ENCODE data around the gene GATA1. TPM values are rescaled to one million over a fixed set of nuclear protein-coding genes. Genes with fewer than 3 reads are reported as not detected.

The GATA1 gene
- total RNA-seq: not detected in 2 replicates

- DNase-seq: no peak
Observed at GRCh38 chrX:48786341-48786800, at the start of gene GATA1. GATA1 (plus strand) TSS chrX:48786590; CDS start chrX:48791110, 4,520 bp downstream.

GRCh38 chrX:48736878-48737212 lies 49.5 kb upstream of the GATA1 start:
- DNase-seq: no peak

DNA sequence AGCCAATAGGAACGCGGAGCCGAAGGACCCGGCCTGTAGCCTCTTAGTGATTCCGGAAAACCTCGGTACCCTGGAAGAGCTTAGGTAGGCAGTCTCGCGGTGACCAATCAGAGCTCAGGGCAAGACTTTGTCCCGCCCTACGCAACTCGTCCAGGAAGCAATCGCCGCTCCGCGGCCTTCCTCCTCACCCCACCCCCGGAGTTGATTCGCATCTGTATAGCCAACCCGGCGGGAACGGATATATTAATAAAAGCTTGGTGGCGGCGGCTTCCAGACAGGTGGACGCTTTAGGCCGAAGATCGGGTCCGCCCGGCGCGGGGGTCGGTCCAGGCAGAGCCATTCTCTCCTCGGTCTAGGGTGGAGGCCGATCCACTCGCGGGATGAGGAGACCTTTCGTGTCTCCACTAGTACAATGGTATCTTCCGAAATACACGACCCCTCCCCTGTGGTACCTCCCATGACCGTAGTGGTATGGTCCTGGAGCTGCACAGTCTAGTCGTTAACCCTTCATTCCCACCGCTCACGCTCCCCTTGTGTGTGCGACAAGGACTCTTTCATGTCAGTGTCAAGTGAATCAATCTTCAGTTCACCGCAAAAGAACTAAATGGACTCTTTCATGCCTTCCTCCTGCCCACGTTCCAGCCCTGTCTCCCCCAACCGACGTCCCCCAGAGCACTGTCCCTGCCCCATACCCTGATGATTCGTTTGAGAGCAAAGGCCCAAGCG lies 49.0 kb upstream of the GATA1 start:
- peak; percentile 98 for DNase-seq

DNA sequence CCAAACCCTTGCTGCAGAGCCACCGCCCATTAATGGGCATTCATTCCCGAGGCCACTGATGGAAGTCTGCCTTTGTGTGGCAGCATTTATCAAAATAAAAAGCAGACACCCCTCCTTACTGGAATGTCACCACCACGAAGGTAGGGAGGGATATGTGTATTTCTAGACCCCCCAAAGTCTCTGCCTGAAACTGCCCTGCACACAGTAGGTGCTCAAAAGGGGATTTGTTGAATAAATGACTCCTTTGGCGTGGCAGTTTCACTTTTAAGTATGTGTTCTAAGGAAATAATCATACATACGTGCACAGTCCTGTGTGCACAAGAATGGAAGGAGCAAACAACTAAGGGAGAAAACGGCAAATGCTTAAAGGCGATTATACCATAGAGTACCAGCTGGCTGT lies 48.5 kb upstream of the GATA1 start:
- DNase-seq: no peak

DNA sequence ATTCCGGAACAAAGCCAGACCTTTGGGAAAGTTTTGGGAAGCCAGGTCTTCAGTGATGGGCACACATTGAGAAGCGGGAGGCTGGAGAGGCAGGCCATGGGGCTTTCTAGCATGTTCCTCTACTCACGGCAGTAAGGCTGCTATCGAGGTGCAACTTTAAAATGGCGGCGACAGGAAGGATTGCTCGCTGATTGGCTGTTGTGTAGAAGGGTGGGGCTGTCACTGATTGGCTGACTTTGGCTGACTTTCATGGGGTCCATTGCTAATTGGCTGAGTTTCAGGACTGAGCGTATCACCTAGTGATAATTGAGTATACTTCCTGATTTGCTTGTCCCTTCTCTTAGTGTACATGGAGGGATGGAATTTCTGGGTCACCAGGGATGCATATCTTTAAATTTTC lies 44.6 kb upstream of the GATA1 start:
- no peak for DNase-seq

DNA sequence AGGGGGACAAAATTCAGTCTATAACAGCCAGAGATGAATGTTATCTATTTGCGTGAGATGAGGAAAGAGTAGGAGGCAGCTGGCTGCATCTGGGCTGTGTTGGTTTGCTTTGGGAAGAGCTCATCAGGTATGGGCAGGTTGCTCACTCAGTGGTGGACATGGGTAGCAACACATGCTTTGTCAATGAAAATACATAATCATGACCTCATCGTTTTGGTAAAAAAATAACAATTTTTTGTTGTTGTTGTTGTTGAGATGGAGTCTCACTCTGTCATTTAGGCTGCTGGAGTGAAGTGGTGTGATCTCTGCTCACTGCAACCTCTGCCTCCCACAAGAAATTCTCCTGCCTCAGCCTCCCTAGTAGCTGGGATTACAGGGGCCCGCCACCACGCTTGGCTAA lies 41.2 kb upstream of the GATA1 start:
- DNase-seq: no peak

DNA sequence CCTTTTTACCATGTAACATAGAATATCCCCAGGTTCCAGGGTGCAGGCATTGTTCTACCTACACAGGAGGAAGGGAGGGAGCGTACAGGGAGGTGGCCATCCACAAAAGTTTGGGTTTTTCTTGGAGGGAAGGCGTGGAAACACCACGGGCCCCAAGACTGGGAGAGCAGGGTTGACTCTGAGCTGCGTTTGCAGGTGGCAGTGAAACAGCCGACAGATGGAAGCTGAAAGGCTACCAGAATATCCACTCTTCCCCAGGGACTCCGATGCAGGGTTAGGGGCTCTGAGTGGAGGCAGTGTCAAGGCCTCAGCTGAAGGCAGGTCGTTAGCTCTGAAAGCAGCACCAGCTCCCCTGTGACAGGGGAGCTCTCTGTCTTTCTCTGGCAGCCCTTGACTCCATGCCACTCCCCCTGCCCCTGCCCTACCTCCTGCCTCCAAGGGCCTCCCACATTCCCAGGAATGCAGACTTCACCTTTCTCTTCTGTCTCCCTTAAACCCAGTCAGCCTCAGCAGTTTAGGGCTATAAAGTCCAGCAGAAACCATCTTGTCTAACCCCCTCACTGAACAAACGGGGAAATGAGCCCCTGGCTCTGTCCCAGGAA lies 38.9 kb upstream of the GATA1 start:
- DNase-seq: no peak

DNA sequence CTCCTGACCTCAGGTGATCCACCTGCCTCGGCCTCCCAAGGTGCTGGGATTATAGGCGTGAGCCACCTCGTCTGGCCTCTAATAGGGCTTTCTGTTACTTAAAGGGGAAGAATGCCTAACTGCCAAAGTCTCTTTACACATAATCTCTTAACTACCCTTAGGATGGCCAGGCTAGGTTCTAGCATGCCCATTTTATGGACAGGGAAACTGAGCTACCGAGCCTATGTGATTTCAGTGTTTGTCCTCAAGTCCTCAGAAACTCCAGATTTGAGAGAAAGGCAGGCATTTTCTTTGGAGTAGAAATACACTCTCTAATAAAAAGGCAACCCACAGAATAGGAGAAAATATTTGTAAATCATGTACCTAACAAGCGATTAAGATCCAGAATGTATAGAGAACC lies 37.2 kb upstream of the GATA1 start:
- no peak for DNase-seq

DNA sequence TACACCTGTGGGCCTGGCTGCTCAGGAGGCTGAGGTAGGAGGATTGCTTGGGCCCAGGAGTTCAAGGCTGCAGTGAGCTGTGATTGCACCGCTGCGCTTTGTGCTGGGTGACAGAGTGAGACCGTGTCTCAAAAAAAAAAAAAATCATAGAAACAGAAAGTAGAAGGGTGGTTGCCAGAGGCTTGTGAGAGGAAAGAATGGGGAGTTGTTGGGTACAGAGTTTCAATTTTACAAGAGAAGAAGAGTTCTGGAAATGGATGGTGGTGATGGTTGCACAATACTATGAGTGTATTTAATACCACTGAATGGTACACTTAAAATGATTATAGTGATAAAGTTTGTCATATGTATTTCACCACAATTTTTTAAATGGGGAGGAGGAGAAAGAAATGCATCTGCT lies 35.0 kb upstream of the GATA1 start:
- DNase-seq: no peak

GRCh38 chrX:48752498-48752897 lies 33.9 kb upstream of the GATA1 start:
- no peak for DNase-seq

DNA sequence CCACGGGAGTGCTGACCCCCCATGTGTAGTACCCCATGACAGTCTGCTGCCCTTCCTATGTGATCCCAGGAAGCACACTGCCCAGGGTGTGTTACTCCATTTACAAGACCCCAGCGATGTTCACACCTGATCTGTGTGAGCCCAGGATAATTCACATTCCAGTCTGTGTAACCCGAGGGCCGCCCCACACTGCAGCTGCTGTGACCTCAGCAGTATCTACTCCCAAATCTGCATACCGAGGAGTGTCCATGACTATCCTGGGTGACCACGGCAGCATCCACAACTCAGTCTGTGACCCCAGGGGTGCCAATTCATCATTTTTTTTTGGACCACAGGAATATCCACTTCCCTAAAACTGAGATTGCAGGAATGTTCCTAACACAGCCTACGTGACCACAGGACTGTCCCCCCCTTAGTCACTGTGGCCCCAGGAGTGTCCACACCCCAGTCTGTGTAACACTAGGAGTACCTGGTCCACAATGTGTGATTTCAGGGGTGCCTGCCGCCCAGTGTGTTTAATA lies 32.6 kb upstream of the GATA1 start:
- no peak for DNase-seq

GRCh38 chrX:48754238-48754637 lies 32.2 kb upstream of the GATA1 start:
- no peak for DNase-seq

DNA sequence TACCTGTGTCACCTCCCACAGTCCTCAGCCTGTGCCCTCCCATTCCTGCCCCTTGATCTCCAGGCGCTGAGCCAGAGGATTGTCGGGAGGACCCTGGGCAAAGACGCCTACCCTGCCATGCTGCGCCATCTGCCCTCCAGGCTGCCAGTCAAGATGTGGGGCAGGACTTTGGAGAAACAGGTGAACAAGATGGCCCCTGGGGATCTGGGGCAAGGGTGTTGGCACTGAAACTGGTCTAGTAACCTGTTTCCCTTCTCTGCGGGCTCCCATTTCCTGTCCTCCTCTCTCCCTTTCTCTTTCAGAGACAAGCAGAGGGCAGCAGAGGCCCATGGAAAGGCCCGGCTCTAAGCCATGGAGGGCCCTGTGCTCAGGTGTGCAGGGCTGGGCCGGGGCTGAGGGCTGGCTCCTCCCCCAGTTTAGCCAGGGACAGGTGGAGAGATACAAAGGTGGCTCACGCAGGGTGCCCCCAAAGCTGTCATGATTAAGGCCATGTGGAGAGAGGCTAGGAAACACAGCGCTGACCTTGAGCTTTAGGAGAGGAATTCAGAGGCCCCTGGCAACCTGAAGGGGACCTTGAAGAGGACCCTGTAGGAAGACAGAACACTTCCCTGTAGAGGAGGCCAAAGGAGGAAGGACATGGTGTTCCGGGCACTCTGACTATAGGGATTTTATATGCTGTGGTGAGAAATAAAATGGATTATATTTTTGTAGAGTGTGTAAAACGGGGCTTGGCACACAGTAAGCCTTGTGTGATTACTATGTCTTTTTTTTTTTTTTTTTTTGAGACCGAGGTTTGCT lies 24.5 kb upstream of the GATA1 start, which contains the start of gene GLOD5:
Gene GLOD5 (plus strand): TSS at position 74 of the 798 bp plus-strand sequence. CDS start 44 bp downstream, at position 118.
- peak; percentile 2 for DNase-seq

DNA sequence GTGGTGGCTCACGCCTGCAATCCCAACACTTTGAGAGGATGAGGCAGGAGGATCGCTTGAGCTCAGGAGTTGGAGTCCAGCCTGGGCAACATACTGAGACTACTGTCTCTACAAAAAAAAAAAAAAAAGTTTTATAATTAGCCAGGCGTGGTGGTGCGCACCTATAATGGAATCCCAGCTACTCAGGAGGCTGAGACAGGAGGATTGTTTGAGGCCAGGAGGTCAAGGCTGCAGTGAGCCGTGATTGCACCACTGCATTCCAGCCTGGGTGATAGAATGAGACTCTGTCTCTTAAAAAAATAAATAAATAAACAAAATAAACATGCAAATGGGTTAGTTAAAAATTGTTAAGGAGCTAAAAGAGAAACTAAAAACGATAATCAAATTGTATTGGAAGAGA lies 17.2 kb upstream of the GATA1 start:
- DNase-seq: no peak

- no peak for DNase-seq
Observed at GRCh38 chrX:48770296-48770695, 16.1 kb upstream of the GATA1 start.

GRCh38 chrX:48772602-48773001 lies 13.8 kb upstream of the GATA1 start:
- no peak for DNase-seq

DNA sequence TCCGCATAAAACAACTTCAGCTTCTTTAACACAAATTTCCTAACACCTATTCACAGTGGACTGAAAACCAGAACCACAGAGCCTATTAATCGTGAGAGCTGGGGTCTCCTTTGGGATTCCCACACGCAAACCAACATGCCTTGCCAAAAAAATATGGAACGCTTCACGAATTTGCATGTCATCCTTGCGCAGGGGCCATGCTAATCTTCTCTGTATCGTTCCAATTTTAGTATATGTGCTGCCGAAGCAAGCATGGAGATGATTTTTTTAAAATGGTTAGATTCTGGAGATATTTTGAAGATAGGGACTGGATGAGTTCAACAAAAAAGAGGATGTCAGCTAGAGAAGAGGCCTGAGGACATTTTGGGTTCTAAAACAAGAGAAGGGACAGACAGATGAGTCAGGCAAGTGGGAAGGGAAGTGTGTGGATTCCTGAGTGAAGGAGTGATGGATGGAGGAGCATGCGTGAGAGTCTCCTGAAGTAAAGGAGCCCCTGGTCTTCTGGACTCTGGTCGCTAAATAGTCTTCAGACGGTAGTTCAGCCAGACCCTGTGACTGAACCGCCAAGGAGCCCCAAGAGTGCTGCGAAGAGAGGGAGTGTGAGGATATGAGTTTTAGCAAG lies 9.5 kb upstream of the GATA1 start:
- no peak for DNase-seq

GRCh38 chrX:48779399-48779798 lies 7.0 kb upstream of the GATA1 start:
- DNase-seq: no peak

GRCh38 chrX:48781705-48782104 lies 4.7 kb upstream of the GATA1 start:
- DNase-seq: no peak

DNA sequence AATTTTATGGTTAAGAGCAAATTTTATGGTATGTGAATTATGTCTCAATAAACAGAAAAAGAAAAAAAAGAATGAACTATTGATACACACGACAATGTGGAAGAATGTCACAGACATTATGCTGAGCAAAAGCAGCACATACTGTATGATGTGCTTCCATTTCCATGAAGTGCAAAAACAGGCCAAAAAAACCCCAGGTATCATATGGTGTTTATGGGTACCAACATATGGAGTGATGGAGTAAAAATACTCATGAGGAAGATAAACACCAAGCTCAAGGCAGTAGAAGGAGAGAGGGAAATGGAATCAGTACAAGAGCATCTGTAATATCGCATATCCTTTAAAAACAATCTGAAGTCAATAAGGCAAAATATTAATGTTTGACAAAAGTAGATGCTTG lies 4.2 kb upstream of the GATA1 start:
- DNase-seq: no peak

GRCh38 chrX:48782795-48783194 lies 3.6 kb upstream of the GATA1 start:
- DNase-seq: no peak

GRCh38 chrX:48784726-48785125 lies 1.7 kb upstream of the GATA1 start:
- no peak for DNase-seq

DNA sequence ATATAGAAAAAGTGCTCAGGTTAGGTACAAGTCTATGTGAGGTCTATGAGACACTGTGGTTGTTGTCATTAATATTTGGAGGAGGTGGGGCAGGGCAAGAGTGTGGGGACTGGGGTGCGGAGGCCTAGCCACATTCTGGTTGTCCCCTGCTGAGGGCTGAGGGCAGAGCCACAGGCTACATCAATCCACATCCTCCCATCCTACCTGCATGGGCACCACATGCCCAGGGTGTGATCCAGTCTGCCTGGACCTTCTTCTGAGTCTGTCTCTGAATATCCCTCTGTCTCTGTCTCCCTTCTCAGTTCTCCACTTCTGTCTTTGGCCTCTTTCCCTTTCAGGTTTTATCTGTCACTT lies 1.2 kb upstream of the GATA1 start:
- DNase-seq: no peak

Measured in dermis blood vessel endothelial cell (primary cell).